NOMO-1 treated with DMSO at 0.1 percent for 48 hours (cell line): Measurements from ENCODE around the gene SPATA6L.
"Not testable (repeated sequence)": the region's sequence is repeated elsewhere in the genome, so short reads cannot be mapped to it uniquely, and the experiment has no call there.

Experiments
- DNase-seq: peaks from one replicate; lab custom pipeline; 2025; ENCODE audit not compliant: unreplicated experiment; lab: John Stamatoyannopoulos, UW

The SPATA6L gene

GRCh38 chr9:4639420-4639819 lies 26.9 kb downstream of the SPATA6L start:
- no peak for DNase-seq

GRCh38 chr9:4638968-4639367 lies 27.3 kb downstream of the SPATA6L start:
- DNase-seq = no peak

GRCh38 chr9:4630836-4631235 lies 35.4 kb downstream of the SPATA6L start:
- DNase-seq = no peak

GRCh38 chr9:4622016-4622415 lies 44.3 kb downstream of the SPATA6L start:
- no peak for DNase-seq

- DNase-seq = no peak
Observed at GRCh38 chr9:4620881-4621555, 45.3 kb downstream of the SPATA6L start.

GRCh38 chr9:4620057-4620765 lies 46.1 kb downstream of the SPATA6L start:
- peak; percentile 45 for DNase-seq

GRCh38 chr9:4618700-4619099 lies 47.6 kb downstream of the SPATA6L start:
- peak; percentile 70 for DNase-seq

GRCh38 chr9:4617752-4618151 lies 48.5 kb downstream of the SPATA6L start:
- DNase-seq = no peak

GRCh38 chr9:4615778-4616177 lies 50.5 kb downstream of the SPATA6L start:
- DNase-seq = no peak

- DNase-seq = no peak
Observed at GRCh38 chr9:4615251-4615650, 51.0 kb downstream of the SPATA6L start.

- DNase-seq = no peak
Observed at GRCh38 chr9:4614627-4615026, 51.7 kb downstream of the SPATA6L start.

GRCh38 chr9:4606033-4606432 lies 60.2 kb downstream of the SPATA6L start:
- DNase-seq = not testable (repeated sequence)

- DNase-seq = peak; percentile 30
Observed at GRCh38 chr9:4604678-4605095, 61.6 kb downstream of the SPATA6L start.

- no peak for DNase-seq
Observed at GRCh38 chr9:4603830-4604229, 62.5 kb downstream of the SPATA6L start.

- no peak for DNase-seq
Observed at GRCh38 chr9:4600368-4600767, 65.9 kb downstream of the SPATA6L start.

GRCh38 chr9:4596165-4596922 lies 69.9 kb downstream of the SPATA6L start:
- DNase-seq = no peak

GRCh38 chr9:4594994-4595393 lies 71.3 kb downstream of the SPATA6L start:
- no peak for DNase-seq

GRCh38 chr9:4594545-4594944 lies 71.7 kb downstream of the SPATA6L start:
- no peak for DNase-seq

- no peak for DNase-seq
Observed at GRCh38 chr9:4592886-4593285, 73.4 kb downstream of the SPATA6L start.

- peak; percentile 84 for DNase-seq
Observed at GRCh38 chr9:4592295-4592694, 74.0 kb downstream of the SPATA6L start.

GRCh38 chr9:4591123-4591500 lies 75.2 kb downstream of the SPATA6L start:
- DNase-seq = no peak
